ENCODE data around the gene RABAC1. TPM values are rescaled to one million over a fixed set of nuclear protein-coding genes. Genes with fewer than 3 reads are reported as not detected.

RABAC1 gene
- total and polyA plus RNA-seq, 10 of the 15 experiments (the other 5 are each of a cell fraction or from before 2014, with no cell fraction given): 10.9 to 115 (median 49.2) TPM

GRCh38 chr19:41959056-41960053 is at the start of gene RABAC1 (continued):
- TF ChIP-seq PML (IDR thresholded peaks at IDR 0.05; ENCODE audit: low read length) (no peak), E2F8 (IDR thresholded peaks at IDR 0.05; ENCODE audit: low read depth, partially characterized antibody) (no peak), ELK1 (IDR thresholded peaks at IDR 0.05; ENCODE audit: low read depth, low read length) (no peak), SREBF1 (IDR thresholded peaks at IDR 0.05; ENCODE audit: low read length) (peak; percentile 85), HDAC2 (IDR thresholded peaks at IDR 0.05) (no peak), TCF3 (IDR thresholded peaks at IDR 0.05; ENCODE audit: borderline replicate concordance, insufficient read depth, low read depth, low read length) (no peak), RELB (IDR thresholded peaks at IDR 0.05; ENCODE audit: low read depth) (peak; percentile 40; the same call in 1 of the 2 replicates), ZBTB4 (CRISPR knock-in tag; IDR thresholded peaks at IDR 0.05) (no peak), MXI1 (IDR thresholded peaks at IDR 0.05; ENCODE audit: low read depth, low read length) (no peak), LARP7 (IDR thresholded peaks at IDR 0.05) (no peak), HCFC1 (IDR thresholded peaks at IDR 0.05; ENCODE audit: low read length) (peak; percentile 97), CHD1 (IDR thresholded peaks at IDR 0.05; ENCODE audit: low read depth, low read length) (no peak), FOXM1 (IDR thresholded peaks at IDR 0.05; ENCODE audit: low read depth, low read length) (no peak), PKNOX1 (IDR thresholded peaks at IDR 0.05) (peak; percentile 48), SREBF2 (IDR thresholded peaks at IDR 0.05; ENCODE audit: low read length) (no peak), MTA2 (IDR thresholded peaks at IDR 0.05; ENCODE audit: low read depth) (no peak), CBX5 (IDR thresholded peaks at IDR 0.05; ENCODE audit: low read depth) (no peak), GATAD2B (conservative IDR thresholded peaks at IDR 0.05; ENCODE audit: low read depth) (0 out of 2 replicates have a peak, but pooled peaks have one; percentile 47), RAD51 (IDR thresholded peaks at IDR 0.05) (no peak), ZZZ3 (IDR thresholded peaks at IDR 0.05; ENCODE audit: control insufficient read depth, insufficient read length, low read depth) (no peak)
